Epithelial cell of esophagus (primary cell): Measurements from ENCODE around the gene TMEM165.
A peak's percentile ranks its signal among the peaks of the same experiment; 100 is the strongest.
"Not testable (repeated sequence)": the region's sequence is repeated elsewhere in the genome, so short reads cannot be mapped to it uniquely, and the experiment has no call there.

ENCODE experiments used
- DNase-seq: peaks from one replicate; pipeline ENCODE4 v3.0.0; 2010; ENCODE audit warnings: low read depth
- H3K4me3 ChIP-seq: 2 replicates; pipeline ENCODE4 v1.5.1; 2011; ENCODE audit warnings: mild to moderate bottlenecking, low read length, control low read depth
- CTCF ChIP-seq: IDR thresholded peaks from 2 replicates; pipeline ENCODE4 v1.5.1; 2011; ENCODE audit warnings: low read depth, mild to moderate bottlenecking, low read length, control low read depth, inconsistent platforms; ENCODE audit not compliant: insufficient read depth; ENCODE audit errors: missing control alignments

TMEM165 gene

GRCh38 chr4:55352726-55353125, 43.0 kb upstream of the TMEM165 start:
- DNase-seq, result no peak
- no peak for TF ChIP-seq CTCF
- H3K4me3 ChIP-seq, result no peak overlapping the region

- DNase-seq, result not testable (repeated sequence)
Observed at GRCh38 chr4:55353228-55353747, 42.5 kb upstream of the TMEM165 start.

GRCh38 chr4:55354648-55355047, 41.1 kb upstream of the TMEM165 start:
- H3K4me3 ChIP-seq, result no peak overlapping the region
- TF ChIP-seq CTCF, result no peak
- no peak for DNase-seq

More at GRCh38 chr4:55353228-55353747, 42.5 kb upstream of the TMEM165 start:
- H3K4me3 ChIP-seq, result not testable (repeated sequence)

- DNase-seq, result peak; percentile 79
- TF ChIP-seq CTCF, result no peak
- H3K4me3 ChIP-seq, result no peak overlapping the region
Observed at GRCh38 chr4:55355555-55355954, 40.2 kb upstream of the TMEM165 start.

- DNase-seq, result peak; percentile 56
- no peak for TF ChIP-seq CTCF
- H3K4me3 ChIP-seq, result no peak overlapping the region
Observed at GRCh38 chr4:55356991-55357461, 38.7 kb upstream of the TMEM165 start.

- TF ChIP-seq CTCF, result no peak
- DNase-seq, result no peak
- H3K4me3 ChIP-seq, result no peak overlapping the region
Observed at GRCh38 chr4:55358246-55358645, 37.5 kb upstream of the TMEM165 start.

GRCh38 chr4:55358668-55359067, 37.1 kb upstream of the TMEM165 start:
- no peak overlapping the region for H3K4me3 ChIP-seq
- TF ChIP-seq CTCF, result no peak
- peak; percentile 92 for DNase-seq
